ENCODE data around the gene ABHD11.
"Not testable (repeated sequence)": the region's sequence is repeated elsewhere in the genome, so short reads cannot be mapped to it uniquely, and the experiment has no call there.

Gene ABHD11

DNA sequence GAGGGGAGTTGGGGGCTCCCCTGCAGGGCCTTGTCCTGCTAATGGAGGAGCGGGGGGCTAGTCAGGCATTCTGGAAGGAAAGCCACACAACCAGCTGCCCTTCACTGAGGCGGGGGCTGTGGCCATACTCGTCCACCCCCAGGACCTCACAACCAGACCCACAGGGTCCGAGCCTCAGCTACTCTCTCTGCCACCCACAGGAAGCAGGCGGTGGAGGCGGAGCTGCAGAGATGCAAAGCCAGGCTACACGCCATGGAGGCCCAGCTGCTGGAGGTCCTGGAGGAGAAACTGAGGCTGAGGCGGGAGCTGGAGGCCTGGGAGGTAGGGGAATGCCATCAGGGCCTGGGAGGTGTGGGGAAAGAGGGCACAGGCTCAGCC is 3.1 kb downstream of the ABHD11 start:
- no peaks in the 10 kb centered on the region for H3K9me3 ChIP-seq
- H3K36me3 ChIP-seq = peaks cover 23% of the 10 kb centered on the region
- H4K20me1 ChIP-seq = peaks cover 16% of the 10 kb centered on the region
- no peaks in the 10 kb centered on the region for H3K27me3 ChIP-seq
- no peak for TF ChIP-seq Cebpa-rat (IDR thresholded peaks at IDR 0.05)
- H3K4me2 ChIP-seq = 0 out of 2 replicates have a peak overlapping the region, but pooled peaks have one; percentile 52
- H3K4me3 ChIP-seq = no peak overlapping the region
- H3K9ac ChIP-seq = no peak overlapping the region
- no peak overlapping the region for H3K27ac ChIP-seq
- H3K4me1 ChIP-seq = peaks cover 28% of the 10 kb centered on the region

DNA sequence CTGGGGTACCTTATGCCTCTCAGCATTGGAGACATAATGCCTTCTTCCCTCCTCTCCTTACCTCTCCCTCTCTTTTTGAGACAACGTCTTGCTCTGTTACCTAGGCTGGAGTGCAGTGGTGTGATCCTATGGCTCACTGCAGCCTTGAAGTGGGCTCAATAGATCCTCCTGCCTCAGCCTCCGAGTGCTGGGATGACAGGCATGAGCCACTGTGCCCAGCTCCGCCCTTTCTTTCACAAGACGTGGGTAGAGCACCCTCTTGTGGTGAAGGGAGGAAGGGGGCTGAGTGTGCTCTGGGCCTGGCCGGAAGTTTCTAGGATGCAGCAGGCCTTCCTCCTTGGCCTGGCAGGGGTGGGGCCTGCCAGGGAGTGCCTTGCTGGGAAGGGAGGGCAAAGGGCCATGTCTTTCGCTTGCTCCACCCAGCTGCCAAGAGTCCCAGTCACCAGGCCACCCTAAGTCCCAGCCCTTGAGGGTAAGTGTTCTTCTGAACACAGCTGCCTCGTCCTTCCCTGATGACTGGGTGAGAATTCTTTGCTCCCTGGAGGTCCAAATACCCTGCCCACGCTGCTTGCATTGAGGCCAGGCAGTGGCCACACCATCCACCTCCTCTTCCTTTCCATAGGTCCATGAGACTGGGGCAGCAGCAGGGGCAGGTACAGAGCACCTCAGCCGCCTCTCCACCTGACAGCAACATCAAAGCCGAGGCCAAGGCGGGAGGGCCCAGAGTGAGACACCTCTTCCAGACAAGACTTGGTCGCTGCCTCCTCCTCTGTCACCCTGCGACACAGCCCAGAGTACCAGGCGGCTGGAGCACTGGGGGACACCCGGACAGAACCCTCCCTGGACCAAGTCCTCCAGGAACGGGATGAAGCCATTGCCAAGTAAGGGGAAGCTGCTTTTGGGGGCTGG is 3.7 kb downstream of the ABHD11 start:
- H3K36me3 ChIP-seq = peaks cover 23% of the 10 kb centered on the region
- H3K27me3 ChIP-seq = no peaks in the 10 kb centered on the region
- H3K9ac ChIP-seq = no peak overlapping the region
- peak overlapping the region; percentile 52 for H3K4me2 ChIP-seq
- no peak overlapping the region; the same call in 1 of the 2 replicates for H3K27ac ChIP-seq
- no peaks in the 10 kb centered on the region for H3K9me3 ChIP-seq
- H4K20me1 ChIP-seq = peaks cover 16% of the 10 kb centered on the region
- no peak overlapping the region for H3K4me3 ChIP-seq
- no peak for TF ChIP-seq Cebpa-rat (IDR thresholded peaks at IDR 0.05)
- H3K4me1 ChIP-seq = peaks cover 28% of the 10 kb centered on the region

GRCh38 chr7:73732397-73732796 is 6.2 kb downstream of the ABHD11 start:
- Histone ChIP-seq H3K27ac (no peak overlapping the region), H3K4me3 (no peak overlapping the region), H3K4me2 (no peak overlapping the region), H3K27me3 (no peaks in the 10 kb centered on the region), H3K9me3 (no peaks in the 10 kb centered on the region), H3K36me3 (peaks cover 19% of the 10 kb centered on the region), H4K20me1 (peaks cover 10% of the 10 kb centered on the region), H3K9ac (no peak overlapping the region), H3K4me1 (peaks cover 16% of the 10 kb centered on the region)
- no peak for TF ChIP-seq Cebpa-rat (IDR thresholded peaks at IDR 0.05)

DNA sequence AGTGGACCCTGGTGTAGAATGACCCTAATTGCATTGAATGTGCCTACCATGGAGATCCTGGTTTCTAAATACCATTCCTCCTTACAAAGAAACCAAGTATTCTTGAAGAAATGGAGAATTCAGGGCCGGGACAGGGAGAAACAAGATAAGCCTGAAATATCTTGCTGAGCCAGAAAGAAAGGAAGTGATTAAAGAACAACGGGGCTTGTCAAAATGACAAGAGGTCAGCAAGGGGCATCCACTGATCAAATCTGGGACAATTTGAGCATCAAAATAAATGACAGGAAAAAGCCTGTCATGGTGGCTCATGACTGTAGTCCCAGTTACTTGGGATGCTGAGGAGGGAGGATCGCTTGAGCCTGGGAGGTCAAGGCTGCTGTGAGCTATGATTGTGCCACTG is 8.1 kb downstream of the ABHD11 start:
- H3K9me3 ChIP-seq = no peaks in the 10 kb centered on the region
- no peak overlapping the region for H3K4me2 ChIP-seq
- peaks cover under 1% of the 10 kb centered on the region; the same call in 1 of the 2 replicates for H3K36me3 ChIP-seq
- H3K27me3 ChIP-seq = no peaks in the 10 kb centered on the region
- no peak for TF ChIP-seq Cebpa-rat (IDR thresholded peaks at IDR 0.05)
- H3K27ac ChIP-seq = no peak overlapping the region
- no peaks in the 10 kb centered on the region for H4K20me1 ChIP-seq
- peaks cover 11% of the 10 kb centered on the region for H3K4me1 ChIP-seq
- no peak overlapping the region for H3K9ac ChIP-seq
- no peak overlapping the region for H3K4me3 ChIP-seq

- no peaks in the 10 kb centered on the region for H3K36me3 ChIP-seq
- no peak overlapping the region for H3K4me3 ChIP-seq
- no peak for TF ChIP-seq Cebpa-rat (IDR thresholded peaks at IDR 0.05)
- no peaks in the 10 kb centered on the region for H3K4me1 ChIP-seq
- no peaks in the 10 kb centered on the region for H3K27me3 ChIP-seq
- no peaks in the 10 kb centered on the region for H3K9me3 ChIP-seq
- no peak overlapping the region for H3K4me2 ChIP-seq
- no peak overlapping the region for H3K9ac ChIP-seq
- H4K20me1 ChIP-seq = no peaks in the 10 kb centered on the region
- H3K27ac ChIP-seq = no peak overlapping the region
Measured at GRCh38 chr7:73728551-73728950, 10.1 kb downstream of the ABHD11 start.

DNA sequence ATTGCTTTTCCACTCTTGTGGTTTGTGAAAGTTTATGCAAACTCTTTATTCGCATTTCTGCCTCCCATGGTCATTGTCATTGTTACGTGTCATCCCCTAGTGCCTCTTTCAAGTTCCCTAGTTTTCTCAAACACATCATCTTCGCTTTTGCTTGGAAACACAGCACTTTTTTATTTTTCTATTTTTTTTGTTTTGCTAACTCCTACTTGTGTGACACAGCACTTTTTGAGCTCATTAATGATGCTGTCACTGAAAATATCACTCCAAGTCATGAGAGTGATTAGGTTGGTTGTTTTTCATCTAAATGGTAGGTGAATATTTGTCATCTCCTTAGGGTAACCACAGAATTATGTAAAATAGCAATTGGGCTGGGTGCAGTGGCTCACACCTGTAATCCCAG is 10.7 kb downstream of the ABHD11 start:
- Histone ChIP-seq H4K20me1 (no peaks in the 10 kb centered on the region), H3K27ac (no peak overlapping the region), H3K4me1 (no peaks in the 10 kb centered on the region), H3K27me3 (no peaks in the 10 kb centered on the region), H3K4me3 (no peak overlapping the region), H3K9ac (no peak overlapping the region), H3K9me3 (no peaks in the 10 kb centered on the region), H3K4me2 (no peak overlapping the region), H3K36me3 (no peaks in the 10 kb centered on the region)
- no peak for TF ChIP-seq Cebpa-rat (IDR thresholded peaks at IDR 0.05)

DNA sequence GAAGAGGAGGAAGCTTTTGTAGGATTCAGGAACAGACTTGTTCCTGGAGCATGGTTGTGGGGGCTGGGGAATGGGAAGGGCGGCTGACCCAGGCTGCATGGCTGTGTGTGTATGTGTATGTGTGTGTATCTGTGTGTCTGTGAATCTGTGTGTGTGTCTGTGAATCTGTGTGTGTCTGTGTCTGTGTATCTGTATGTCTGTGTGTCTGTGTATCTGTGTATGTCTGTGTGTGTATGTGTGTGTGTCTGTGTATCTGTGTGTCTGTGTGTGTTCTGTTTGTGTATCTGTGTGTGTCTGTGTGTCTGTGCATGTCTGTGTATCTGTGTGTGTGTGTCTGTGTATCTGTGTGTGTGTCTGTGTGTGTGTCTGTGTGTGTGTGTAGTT is 12.5 kb downstream of the ABHD11 start:
- TF ChIP-seq Cebpa-rat (IDR thresholded peaks at IDR 0.05) = no peak
- H3K4me2 ChIP-seq = no peak overlapping the region
- H4K20me1 ChIP-seq = peaks cover 11% of the 10 kb centered on the region
- peaks cover 11% of the 10 kb centered on the region for H3K27me3 ChIP-seq
- no peak overlapping the region for H3K9ac ChIP-seq
- no peak overlapping the region for H3K27ac ChIP-seq
- no peak overlapping the region for H3K4me3 ChIP-seq
- H3K36me3 ChIP-seq = no peaks in the 10 kb centered on the region
- peaks cover 11% of the 10 kb centered on the region for H3K4me1 ChIP-seq
- H3K9me3 ChIP-seq = no peaks in the 10 kb centered on the region

DNA sequence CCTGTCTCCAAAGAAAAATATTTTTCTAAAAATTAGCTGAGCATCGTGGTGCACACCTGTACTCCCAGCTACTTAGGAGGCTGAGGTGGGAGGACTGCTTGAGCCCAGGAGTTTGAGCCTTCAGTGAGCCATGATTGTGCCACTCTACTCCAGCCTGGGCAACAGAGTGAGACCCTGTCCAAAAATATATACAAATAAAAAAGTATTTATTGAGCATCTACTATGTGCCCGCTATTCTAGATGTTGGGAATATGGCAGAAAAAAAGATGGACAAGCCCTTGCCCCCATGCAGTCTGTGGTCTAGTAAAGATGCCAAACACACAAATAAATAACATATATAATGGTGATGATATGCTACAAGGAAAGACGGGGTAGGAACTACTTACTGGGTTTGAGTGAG is 14.8 kb downstream of the ABHD11 start:
- Histone ChIP-seq H3K9ac (no peak overlapping the region), H3K4me2 (no peak overlapping the region), H3K4me1 (peaks cover 30% of the 10 kb centered on the region), H3K4me3 (no peak overlapping the region), H4K20me1 (peaks cover 24% of the 10 kb centered on the region), H3K36me3 (no peaks in the 10 kb centered on the region), H3K27ac (no peak overlapping the region), H3K27me3 (peaks cover 26% of the 10 kb centered on the region), H3K9me3 (no peaks in the 10 kb centered on the region)
- TF ChIP-seq Cebpa-rat (IDR thresholded peaks at IDR 0.05) = no peak

- Histone ChIP-seq H3K4me1 (peaks cover 40% of the 10 kb centered on the region), H3K4me3 (no peak overlapping the region), H3K27ac (no peak overlapping the region), H3K36me3 (no peaks in the 10 kb centered on the region), H4K20me1 (peaks cover 34% of the 10 kb centered on the region), H3K27me3 (peaks cover 33% of the 10 kb centered on the region), H3K9ac (no peak overlapping the region), H3K4me2 (no peak overlapping the region), H3K9me3 (no peaks in the 10 kb centered on the region)
- no peak for TF ChIP-seq Cebpa-rat (IDR thresholded peaks at IDR 0.05)
Measured at GRCh38 chr7:73722785-73723184, 15.8 kb downstream of the ABHD11 start.

GRCh38 chr7:73722182-73722581 is 16.4 kb downstream of the ABHD11 start:
- not testable (repeated sequence) for H3K27ac ChIP-seq, H3K9ac ChIP-seq, H3K36me3 ChIP-seq, H3K9me3 ChIP-seq, H3K4me3 ChIP-seq
- H3K27me3 ChIP-seq = peaks cover 36% of the 10 kb centered on the region
- peaks cover 40% of the 10 kb centered on the region for H4K20me1 ChIP-seq
- peak overlapping the region; percentile 76 for H3K4me2 ChIP-seq
- peaks cover 46% of the 10 kb centered on the region for H3K4me1 ChIP-seq

Measured in BLaER1 (cell line).